ENCODE results near the gene PPP2R3B. TPM values are rescaled to one million over a fixed set of nuclear protein-coding genes. Genes with fewer than 3 reads are reported as not detected.

PPP2R3B gene
- total and polyA plus RNA-seq, 8 donors: 5.0 to 38.8 (median 6.9) TPM

GRCh38 chrX:302975-303374, 83.7 kb downstream of the PPP2R3B start:
- no peak overlapping the region for H3K4me3 ChIP-seq
- intact Hi-C loops (cut with DNase I): no loop called here
- ATAC-seq: no peak
- FAIRE-seq: no peak
- H3K27ac ChIP-seq: no peak overlapping the region
- H3K36me3 ChIP-seq: peaks cover 0 to 33% (median 11%) of the 10 kb centered on the region in 3 donors
- WGBS, 2 donors: 91 to 93% methylated on average over 19 of the region's 19 CpGs
- H3K27me3 ChIP-seq: no peaks in the 10 kb centered on the region
- TF ChIP-seq CTCF (IDR thresholded peaks at IDR 0.05): no peak
- no peaks in the 10 kb centered on the region for H3K4me1 ChIP-seq
- DNase-seq: peak in 2 of 6 donors; percentile 17 to 24
- no peaks in the 10 kb centered on the region for H3K9me3 ChIP-seq

- ATAC-seq: no peak
- WGBS, 2 donors: 93 to 94% methylated on average over 8 of the region's 8 CpGs
- H3K36me3 ChIP-seq: peaks cover 0 to 14% (median 3%) of the 10 kb centered on the region in 3 donors
- H3K9me3 ChIP-seq: no peaks in the 10 kb centered on the region
- H3K27me3 ChIP-seq: no peaks in the 10 kb centered on the region
- no peak for TF ChIP-seq CTCF (IDR thresholded peaks at IDR 0.05)
- no peak for DNase-seq
- no peak overlapping the region for H3K4me3 ChIP-seq
- intact Hi-C loops (cut with DNase I): no loop called here
- H3K4me1 ChIP-seq: no peaks in the 10 kb centered on the region
- H3K27ac ChIP-seq: no peak overlapping the region
- no peak for FAIRE-seq
These were observed 86.4 kb downstream of the PPP2R3B start for GRCh38 chrX:300334-300733.

- no peaks in the 10 kb centered on the region for H3K4me1 ChIP-seq
- intact Hi-C loops (cut with DNase I): no loop called here
- DNase-seq: peak in 2 of 6 donors; percentile 34 to 49
- H3K27me3 ChIP-seq: no peaks in the 10 kb centered on the region
- 97 to 98% methylated on average over 36 of the region's 36 CpGs for WGBS, 2 donors
- no peak for FAIRE-seq
- no peak for ATAC-seq
- TF ChIP-seq CTCF (IDR thresholded peaks at IDR 0.05): no peak
- no peak overlapping the region for H3K27ac ChIP-seq
- peaks cover 0 to 7% (median 3%) of the 10 kb centered on the region in 3 donors for H3K36me3 ChIP-seq
- H3K9me3 ChIP-seq: no peaks in the 10 kb centered on the region
- H3K4me3 ChIP-seq: no peak overlapping the region
These were observed 87.7 kb downstream of the PPP2R3B start for GRCh38 chrX:298993-299392.

- Histone ChIP-seq H3K4me1 (no peaks in the 10 kb centered on the region), H3K27ac (no peak overlapping the region), H3K36me3 (peaks cover 0 to 19% (median 9%) of the 10 kb centered on the region in 3 donors), H3K27me3 (no peaks in the 10 kb centered on the region), H3K9me3 (no peaks in the 10 kb centered on the region), H3K4me3 (no peak overlapping the region)
- no peak for TF ChIP-seq CTCF (IDR thresholded peaks at IDR 0.05)
- no peak for ATAC-seq
- WGBS, 2 donors: 93 to 96% methylated on average over 21 of the region's 21 CpGs
- DNase-seq: peak in 3 of 6 donors; percentile 5 to 53 (median 48)
- FAIRE-seq: no peak
- intact Hi-C loops (cut with DNase I): no loop called here
These were observed 91.6 kb downstream of the PPP2R3B start for GRCh38 chrX:295136-295535.

GRCh38 chrX:292900-293897, 93.5 kb downstream of the PPP2R3B start:
- Histone ChIP-seq H3K4me3 (no peak overlapping the region), H3K36me3 (peaks cover 0 to 27% (median 9%) of the 10 kb centered on the region in 3 donors), H3K9me3 (no peaks in the 10 kb centered on the region), H3K4me1 (no peaks in the 10 kb centered on the region), H3K27ac (no peak overlapping the region), H3K27me3 (no peaks in the 10 kb centered on the region)
- intact Hi-C loops (cut with DNase I): no loop called here
- DNase-seq (peak in 2 of 6 donors; percentile 7 to 66), ATAC-seq (no peak), FAIRE-seq (no peak)
- WGBS, 2 donors: 98 to 99% methylated on average over 47 of the region's 47 CpGs
- TF ChIP-seq CTCF (IDR thresholded peaks at IDR 0.05): no peak
